Spleen (tissue), 11 donors: Measurements from ENCODE around the gene NOL3. TPM values are rescaled to one million over a fixed set of nuclear protein-coding genes. Genes with fewer than 3 reads are reported as not detected.

Experiments used
- DNase-seq: peaks from one replicate; pipeline ENCODE4 v3.0.0-alpha.2; 2020
- H3K27ac ChIP-seq, 8 donors: fragments of 200-600 bp; sonication (generic) in 7 of 8; 1 replicate in 4 of 8; 2 replicates in 4 of 8; pipeline versions ENCODE4 v1.5.0 to v1.8.0; 2016 to 2021; ENCODE audit warnings: inconsistent platforms in 4 of 8, mild to moderate bottlenecking in 4 of 8, moderate library complexity in 1 of 8
- H3K27me3 ChIP-seq, 7 donors: fragments of 200-600 bp; sonication (generic) in 6 of 7; replicated peaks in 1 of 7; 1 replicate in 4 of 7; 2 replicates in 3 of 7; pipeline versions ENCODE4 v1.5.0 to v1.8.0; 2016 to 2021; ENCODE audit warnings: inconsistent platforms in 3 of 7, mild to moderate bottlenecking in 1 of 7
- H3K36me3 ChIP-seq, 6 donors: fragments of 200-600 bp; sonication (generic) in 5 of 6; 1 replicate in 4 of 6; 2 replicates in 2 of 6; pipeline versions ENCODE4 v1.5.0 to v1.8.0; 2016 to 2021; ENCODE audit warnings: inconsistent platforms in 2 of 6
- H3K4me1 ChIP-seq, 6 donors: fragments of 200-600 bp; sonication (generic) in 5 of 6; 1 replicate in 3 of 6; 2 replicates in 3 of 6; pipeline versions ENCODE4 v1.5.0 to v1.8.0; 2016 to 2021; ENCODE audit warnings: inconsistent platforms in 3 of 6
- H3K4me3 ChIP-seq, 8 donors: fragments of 200-600 bp; sonication (generic) in 7 of 8; 1 replicate in 4 of 8; 2 replicates in 4 of 8; pipeline versions ENCODE4 v1.5.0 to v1.8.0; 2016 to 2021; ENCODE audit warnings: inconsistent platforms in 4 of 8, mild to moderate bottlenecking in 4 of 8, moderate library complexity in 2 of 8
- H3K9me3 ChIP-seq, 8 donors: fragments of 200-600 bp; sonication (generic) in 7 of 8; 1 replicate in 4 of 8; 2 replicates in 4 of 8; pipeline versions ENCODE4 v1.5.0 to v1.8.0; 2016 to 2021; ENCODE audit warnings: inconsistent platforms in 4 of 8
- POLR2A ChIP-seq, 3 donors: fragments of 450-650 bp; IDR thresholded peaks; one replicate each; pipeline ENCODE4 v1.5.1; 2017; ENCODE audit warnings: antibody characterized with exemption in 3 of 3, mild to moderate bottlenecking in 1 of 3
- POLR2AphosphoS5 ChIP-seq, 3 donors: sonication (generic); formaldehyde crosslinking; IDR thresholded peaks; one replicate each; pipeline ENCODE4 v1.5.1; 2017; ENCODE audit warnings: antibody characterized with exemption in 3 of 3
- WGBS, 5 donors: extraction: QIAGEN DNeasy Blood & Tissue Kit in 3 of 5; methylation state at CpG; one replicate each; pipeline versions ENCODE4 v1.1.5 to v1.1.7; 2013 to 2018; 5-methylcytosine and 5-hydroxymethylcytosine counted together
- intact Hi-C: fragments of 100-400 bp; cut with DNase I; formaldehyde crosslinking; loops from one replicate; pipeline ENCODE4 v1.15.0; 2023; ENCODE audit warnings: low total_unique reads
- polyA plus RNA-seq, 3 donors: library from polyadenylated mRNA; stranded (reverse); fragments of 200-250 nt; gene quantifications; one replicate each; pipeline ENCODE4 v1.2.1, GENCODE V29; 2013
- total RNA-seq, 7 donors: library from RNA; depleted of rRNA in 3 of 7; stranded (reverse); fragments of >200 nt in 3 of 7; fragmentation: NEBNext Ultra II Directional in 4 of 7; extraction: Animal tissue kit (Norgen Biotek cat#: 25700) in 4 of 7; gene quantifications; one replicate each; pipeline versions ENCODE4 v1.1.0 to v1.2.1, GENCODE V29; 2016 to 2021
- TF ChIP-seq, protein P1 (sequence below), 11 experiments: fragments of 200-600 bp in 7 of 11; fragments of 450-650 bp in 4 of 11; sonication (generic) in 4 of 11; IDR thresholded peaks in 8 of 11; conservative IDR thresholded peaks in 3 of 11; 1 replicate in 7 of 11; 2 replicates in 4 of 11; pipeline versions ENCODE4 v1.4.0 to v1.8.0; 2016 to 2021; ENCODE audit warnings: antibody characterized with exemption in 11 of 11, inconsistent platforms in 4 of 11, mild to moderate bottlenecking in 1 of 11
- donor health status: healthy with polysubstance abuse.
- donor health status: DM: no; HTN: no; CAD: no; lungs with moderate emphysema.
- donor health status: DM: no; HTN: no; CAD: no.
- donor health status: Bipolar disorder and iron deficiency.
- donor health status: healthy.
- donor health status: DM: no; HTN: no; CAD: no.
- donor health status: DM: yes; HTN: yes; CAD: no.

The NOL3 gene
- total and polyA plus RNA-seq, 10 donors = 8.2 to 14.2 (median 12.7) TPM

DNA sequence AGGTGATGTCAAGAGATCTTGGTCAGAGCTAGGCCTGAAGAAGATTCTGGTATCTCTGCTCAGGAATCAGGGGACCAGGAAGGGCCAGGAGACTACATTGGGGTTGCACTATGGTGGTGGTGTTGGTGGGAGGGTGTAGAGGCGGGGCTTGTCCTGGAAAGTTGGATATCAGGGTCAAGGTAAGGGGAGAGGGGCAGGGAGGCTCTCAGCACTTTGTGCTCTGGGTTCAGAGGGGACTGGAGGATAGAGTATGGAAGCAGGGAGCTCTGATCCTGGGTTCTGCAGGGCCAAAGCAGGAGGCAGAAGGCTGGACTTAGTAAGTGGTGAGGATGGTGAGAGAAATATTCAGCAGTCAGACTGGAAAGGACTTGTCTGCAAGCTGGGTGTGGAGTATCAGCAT lies 3.0 kb downstream of the NOL3 start:
- WGBS, 5 donors = 74 to 94% (median 86%) methylated on average over 1 of the region's 1 CpG
- H3K27me3 ChIP-seq = peaks cover 0 to 95% (median 33%) of the 10 kb centered on the region in 7 donors
- H3K27ac ChIP-seq = peak overlapping the region in 7 of 8 donors; percentile 36 to 88 (median 82)
- no peaks in the 10 kb centered on the region for H3K9me3 ChIP-seq
- TF ChIP-seq POLR2AphosphoS5 (IDR thresholded peaks at IDR 0.05) = no peak
- TF ChIP-seq, protein P1, sequence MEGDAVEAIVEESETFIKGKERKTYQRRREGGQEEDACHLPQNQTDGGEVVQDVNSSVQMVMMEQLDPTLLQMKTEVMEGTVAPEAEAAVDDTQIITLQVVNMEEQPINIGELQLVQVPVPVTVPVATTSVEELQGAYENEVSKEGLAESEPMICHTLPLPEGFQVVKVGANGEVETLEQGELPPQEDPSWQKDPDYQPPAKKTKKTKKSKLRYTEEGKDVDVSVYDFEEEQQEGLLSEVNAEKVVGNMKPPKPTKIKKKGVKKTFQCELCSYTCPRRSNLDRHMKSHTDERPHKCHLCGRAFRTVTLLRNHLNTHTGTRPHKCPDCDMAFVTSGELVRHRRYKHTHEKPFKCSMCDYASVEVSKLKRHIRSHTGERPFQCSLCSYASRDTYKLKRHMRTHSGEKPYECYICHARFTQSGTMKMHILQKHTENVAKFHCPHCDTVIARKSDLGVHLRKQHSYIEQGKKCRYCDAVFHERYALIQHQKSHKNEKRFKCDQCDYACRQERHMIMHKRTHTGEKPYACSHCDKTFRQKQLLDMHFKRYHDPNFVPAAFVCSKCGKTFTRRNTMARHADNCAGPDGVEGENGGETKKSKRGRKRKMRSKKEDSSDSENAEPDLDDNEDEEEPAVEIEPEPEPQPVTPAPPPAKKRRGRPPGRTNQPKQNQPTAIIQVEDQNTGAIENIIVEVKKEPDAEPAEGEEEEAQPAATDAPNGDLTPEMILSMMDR (IDR thresholded peaks at IDR 0.05 in 8 of 11, conservative IDR thresholded peaks at IDR 0.05 in 3 of 11) = no peak
- no peak for TF ChIP-seq POLR2A (IDR thresholded peaks at IDR 0.05)
- intact Hi-C loops = no loop called here
- peaks cover 29 to 70% (median 55%) of the 10 kb centered on the region in 6 donors for H3K4me1 ChIP-seq
- peak overlapping the region in 5 of 8 donors; percentile 36 to 71 (median 46) for H3K4me3 ChIP-seq
- no peak for DNase-seq
- H3K36me3 ChIP-seq = no peaks in the 10 kb centered on the region

DNA sequence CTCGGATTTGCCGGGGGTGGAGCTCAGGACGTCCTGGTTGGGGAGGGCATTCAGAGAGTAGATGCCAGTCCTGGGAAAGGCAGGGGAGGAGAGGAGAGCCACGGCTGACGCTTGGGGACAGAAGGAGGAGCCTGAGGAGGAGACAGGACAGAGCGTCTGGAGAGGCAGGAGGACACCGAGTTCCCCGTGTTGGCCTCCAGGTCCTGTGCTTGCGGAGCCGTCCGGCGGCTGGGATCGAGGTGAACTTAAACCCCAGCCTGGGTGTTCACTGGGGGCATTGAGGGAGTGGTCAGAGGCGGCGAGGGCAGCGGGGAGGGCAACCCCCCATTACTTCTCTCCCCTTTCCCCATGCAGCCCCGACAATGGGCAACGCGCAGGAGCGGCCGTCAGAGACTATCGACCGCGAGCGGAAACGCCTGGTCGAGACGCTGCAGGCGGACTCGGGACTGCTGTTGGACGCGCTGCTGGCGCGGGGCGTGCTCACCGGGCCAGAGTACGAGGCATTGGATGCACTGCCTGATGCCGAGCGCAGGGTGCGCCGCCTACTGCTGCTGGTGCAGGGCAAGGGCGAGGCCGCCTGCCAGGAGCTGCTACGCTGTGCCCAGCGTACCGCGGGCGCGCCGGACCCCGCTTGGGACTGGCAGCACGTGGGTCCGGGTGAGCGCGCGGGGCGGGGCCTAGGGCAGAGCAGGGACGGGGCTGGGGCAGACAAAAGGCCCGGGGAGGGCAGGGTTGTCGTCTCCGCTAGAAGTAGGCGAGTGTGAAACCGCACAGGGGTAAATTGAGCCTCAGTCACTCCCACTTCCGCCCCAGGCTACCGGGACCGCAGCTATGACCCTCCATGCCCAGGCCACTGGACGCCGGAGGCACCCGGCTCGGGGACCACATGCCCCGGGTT lies 3.7 kb downstream of the NOL3 start:
- Histone ChIP-seq H3K4me1 (peaks cover 29 to 77% (median 59%) of the 10 kb centered on the region in 6 donors), H3K9me3 (no peaks in the 10 kb centered on the region), H3K36me3 (no peaks in the 10 kb centered on the region), H3K27ac (peak overlapping the region; percentile 36 to 88 (median 79)), H3K4me3 (peak overlapping the region; percentile 35 to 71 (median 42)), H3K27me3 (peaks cover 0 to 95% (median 30%) of the 10 kb centered on the region in 7 donors)
- no peak for TF ChIP-seq POLR2A (IDR thresholded peaks at IDR 0.05)
- TF ChIP-seq, protein P1 (IDR thresholded peaks at IDR 0.05 in 8 of 11, conservative IDR thresholded peaks at IDR 0.05 in 3 of 11) = peak in 7 of 11 experiments; percentile 13 to 41 (median 26)
- peak; percentile 72 to 89 (median 88) for TF ChIP-seq POLR2AphosphoS5 (IDR thresholded peaks at IDR 0.05)
- DNase-seq = peak; percentile 93
- WGBS, 5 donors = 1 to 3% (median 1%) methylated on average over 16 to 71 of the region's 71 CpGs
- intact Hi-C loops = no loop called here

DNA sequence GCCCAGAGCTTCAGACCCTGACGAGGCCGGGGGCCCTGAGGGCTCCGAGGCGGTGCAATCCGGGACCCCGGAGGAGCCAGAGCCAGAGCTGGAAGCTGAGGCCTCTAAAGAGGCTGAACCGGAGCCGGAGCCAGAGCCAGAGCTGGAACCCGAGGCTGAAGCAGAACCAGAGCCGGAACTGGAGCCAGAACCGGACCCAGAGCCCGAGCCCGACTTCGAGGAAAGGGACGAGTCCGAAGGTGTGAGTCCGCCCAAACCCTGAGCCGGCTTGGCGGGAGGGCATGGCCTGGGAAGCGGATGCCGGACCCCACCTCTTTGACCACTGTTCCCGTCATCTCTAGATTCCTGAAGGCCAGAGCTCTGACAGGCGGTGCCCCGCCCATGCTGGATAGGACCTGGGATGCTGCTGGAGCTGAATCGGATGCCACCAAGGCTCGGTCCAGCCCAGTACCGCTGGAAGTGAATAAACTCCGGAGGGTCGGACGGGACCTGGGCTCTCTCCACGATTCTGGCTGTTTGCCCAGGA lies 4.4 kb downstream of the NOL3 start:
- no peak for DNase-seq
- peaks cover 0 to 95% (median 23%) of the 10 kb centered on the region in 7 donors for H3K27me3 ChIP-seq
- no peaks in the 10 kb centered on the region for H3K9me3 ChIP-seq
- H3K27ac ChIP-seq = peak overlapping the region in 7 of 8 donors; percentile 36 to 88 (median 82)
- intact Hi-C loops = no loop called here
- peaks cover 22 to 70% (median 53%) of the 10 kb centered on the region in 6 donors for H3K4me1 ChIP-seq
- H3K36me3 ChIP-seq = no peaks in the 10 kb centered on the region
- TF ChIP-seq, protein P1 (IDR thresholded peaks at IDR 0.05 in 8 of 11, conservative IDR thresholded peaks at IDR 0.05 in 3 of 11) = no peak
- TF ChIP-seq POLR2AphosphoS5 (IDR thresholded peaks at IDR 0.05) (no peak), POLR2A (IDR thresholded peaks at IDR 0.05) (no peak)
- 30 to 52% (median 36%) methylated on average over 20 to 31 of the region's 31 CpGs for WGBS, 5 donors
- H3K4me3 ChIP-seq = peak overlapping the region in 7 of 8 donors; percentile 36 to 71 (median 43)

DNA sequence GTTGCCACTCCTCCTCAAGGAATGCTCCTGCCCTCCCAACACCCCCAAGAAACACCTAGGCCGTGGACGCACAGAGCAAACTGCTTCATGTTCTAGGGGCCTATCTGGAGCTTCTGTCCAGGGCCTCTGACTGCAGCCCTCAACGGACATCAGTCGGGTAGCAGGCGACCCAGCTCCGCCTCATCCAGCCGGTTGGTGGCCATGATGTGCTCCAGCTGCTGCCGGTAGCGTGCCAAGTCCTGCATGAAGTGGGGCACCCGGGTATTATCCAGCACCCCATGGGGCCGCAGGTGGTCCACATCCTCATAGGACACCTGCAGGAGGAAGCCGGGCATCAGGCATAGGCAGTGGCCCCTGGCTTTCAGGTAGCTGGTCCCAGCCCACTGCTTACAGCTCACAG lies 6.3 kb downstream of the NOL3 start:
- Histone ChIP-seq H3K4me3 (no peak overlapping the region), H3K27me3 (peaks cover 0 to 76% (median 11%) of the 10 kb centered on the region in 7 donors), H3K36me3 (no peaks in the 10 kb centered on the region), H3K4me1 (peaks cover 19 to 51% (median 39%) of the 10 kb centered on the region in 6 donors), H3K27ac (no peak overlapping the region), H3K9me3 (no peaks in the 10 kb centered on the region)
- intact Hi-C loops = no loop called here
- WGBS, 5 donors = 91 to 95% (median 94%) methylated on average over 4 to 12 of the region's 12 CpGs
- DNase-seq = no peak
- TF ChIP-seq POLR2AphosphoS5 (IDR thresholded peaks at IDR 0.05) = no peak
- TF ChIP-seq, protein P1 (IDR thresholded peaks at IDR 0.05 in 8 of 11, conservative IDR thresholded peaks at IDR 0.05 in 3 of 11) = no peak
- TF ChIP-seq POLR2A (IDR thresholded peaks at IDR 0.05) = no peak
